Cardiac fibroblast (primary cell): ENCODE measurements around the gene RNF112.
A peak's percentile ranks its signal among the peaks of the same experiment; 100 is the strongest.

Source experiments
- DNase-seq, 2 donors: peaks; one replicate each; pipeline versions ENCODE4 v3.0.0 to v3.0.0-alpha.2; 2010; ENCODE audit warnings: low read depth in 2 of 2
- H3K4me3 ChIP-seq, 2 donors: replicated peaks in 1 of 2; 1 replicate in 1 of 2; 2 replicates in 1 of 2; pipeline ENCODE4 v1.5.1; 2011; ENCODE audit warnings: low read depth in 2 of 2, low read length in 2 of 2, mild to moderate bottlenecking in 2 of 2, moderate library complexity in 1 of 2
- TF ChIP-seq, protein P1 (sequence below): IDR thresholded peaks from one replicate; pipeline ENCODE4 v1.5.1; 2011; ENCODE audit warnings: low read depth, mild to moderate bottlenecking, low read length, inconsistent platforms

RNF112 gene

DNA sequence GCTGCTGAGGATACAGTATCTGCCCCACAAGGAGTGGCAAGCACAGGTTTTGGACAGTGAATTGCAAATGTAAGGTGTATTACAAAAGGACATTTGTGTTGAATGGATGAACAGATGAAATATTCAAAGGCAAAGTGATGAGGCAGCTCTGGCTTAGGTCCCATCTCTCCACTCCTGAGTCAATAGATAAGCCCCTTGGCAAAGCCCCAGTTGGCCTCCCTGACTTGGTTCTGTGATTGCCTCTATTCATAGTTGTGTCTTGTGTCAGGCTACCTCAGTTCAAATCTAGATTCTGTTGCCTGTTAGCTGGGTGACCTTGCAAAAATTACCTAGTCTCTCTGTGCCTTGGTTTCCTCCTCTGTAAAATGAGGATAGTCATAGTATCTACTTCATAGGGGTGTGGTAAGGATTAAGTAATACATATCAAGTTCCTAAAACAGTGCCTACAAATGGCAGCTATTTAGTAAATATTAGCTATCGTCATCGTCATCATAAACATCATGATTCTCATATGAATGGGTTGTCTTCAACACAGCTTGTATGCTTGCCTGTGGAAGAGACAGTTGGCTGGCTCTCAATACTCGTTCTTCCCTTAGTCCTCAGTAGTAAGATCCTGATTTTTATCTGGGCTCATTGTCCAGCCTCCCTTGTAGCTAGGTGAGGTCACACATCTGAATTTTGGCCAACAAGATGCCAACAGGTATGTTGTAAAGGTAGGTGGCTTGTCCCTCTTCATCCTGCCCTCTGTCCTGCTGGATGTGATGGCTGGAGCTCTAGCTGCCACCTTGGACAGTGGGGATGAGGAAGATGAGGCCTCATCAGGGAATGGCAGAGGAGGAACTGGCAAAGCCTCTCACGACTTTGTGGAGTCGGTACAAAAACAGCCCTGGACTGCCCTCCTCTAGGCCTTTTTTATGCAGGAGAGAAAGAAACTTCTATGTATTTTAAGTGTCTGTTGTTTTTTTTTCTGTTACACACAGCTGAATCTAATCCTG lies 21.9 kb upstream of the RNF112 start:
- no peak overlapping the region for H3K4me3 ChIP-seq
- DNase-seq = no peak
- TF ChIP-seq, protein P1, sequence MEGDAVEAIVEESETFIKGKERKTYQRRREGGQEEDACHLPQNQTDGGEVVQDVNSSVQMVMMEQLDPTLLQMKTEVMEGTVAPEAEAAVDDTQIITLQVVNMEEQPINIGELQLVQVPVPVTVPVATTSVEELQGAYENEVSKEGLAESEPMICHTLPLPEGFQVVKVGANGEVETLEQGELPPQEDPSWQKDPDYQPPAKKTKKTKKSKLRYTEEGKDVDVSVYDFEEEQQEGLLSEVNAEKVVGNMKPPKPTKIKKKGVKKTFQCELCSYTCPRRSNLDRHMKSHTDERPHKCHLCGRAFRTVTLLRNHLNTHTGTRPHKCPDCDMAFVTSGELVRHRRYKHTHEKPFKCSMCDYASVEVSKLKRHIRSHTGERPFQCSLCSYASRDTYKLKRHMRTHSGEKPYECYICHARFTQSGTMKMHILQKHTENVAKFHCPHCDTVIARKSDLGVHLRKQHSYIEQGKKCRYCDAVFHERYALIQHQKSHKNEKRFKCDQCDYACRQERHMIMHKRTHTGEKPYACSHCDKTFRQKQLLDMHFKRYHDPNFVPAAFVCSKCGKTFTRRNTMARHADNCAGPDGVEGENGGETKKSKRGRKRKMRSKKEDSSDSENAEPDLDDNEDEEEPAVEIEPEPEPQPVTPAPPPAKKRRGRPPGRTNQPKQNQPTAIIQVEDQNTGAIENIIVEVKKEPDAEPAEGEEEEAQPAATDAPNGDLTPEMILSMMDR = no peak

DNA sequence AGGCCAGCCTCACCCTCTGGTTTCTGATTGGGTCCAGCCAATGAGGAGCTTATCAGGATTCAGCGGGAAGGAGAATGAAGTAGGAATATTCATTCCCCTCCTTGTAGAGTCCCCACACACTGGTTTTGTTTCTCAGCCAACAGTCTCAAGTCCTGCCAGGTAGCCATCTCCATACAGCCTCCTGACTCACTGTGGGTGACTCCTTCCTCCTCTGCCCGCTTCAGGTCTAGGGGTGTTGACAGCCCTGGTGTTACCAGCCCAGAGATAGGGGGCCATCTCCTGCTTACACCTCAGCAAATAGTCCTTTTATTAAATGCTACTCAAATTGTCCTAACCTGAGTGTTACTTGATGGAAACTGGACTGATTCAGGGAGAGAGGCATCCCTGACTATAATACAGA lies 20.1 kb upstream of the RNF112 start:
- H3K4me3 ChIP-seq = no peak overlapping the region
- TF ChIP-seq, protein P1 = no peak
- no peak for DNase-seq

DNA sequence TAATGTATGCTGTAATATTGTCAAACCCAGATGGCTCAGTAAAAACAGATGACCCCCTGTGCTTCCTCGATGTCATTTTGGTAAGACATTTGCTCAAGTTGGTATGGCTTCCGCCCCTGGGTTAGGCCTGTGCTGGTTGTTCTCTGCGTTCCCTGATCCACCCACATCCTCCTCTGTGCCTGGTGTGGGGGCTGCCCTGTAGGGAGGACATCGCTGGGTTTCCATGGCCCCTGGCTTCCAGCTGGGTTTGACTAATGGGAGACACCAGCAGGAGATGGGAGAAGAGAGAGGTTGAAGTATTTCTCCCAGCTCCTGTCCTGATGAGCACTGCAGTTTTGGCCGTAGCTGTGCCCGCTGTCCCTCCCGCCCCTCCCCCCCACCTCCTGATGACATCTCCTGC lies 19.6 kb upstream of the RNF112 start:
- no peak for DNase-seq
- TF ChIP-seq, protein P1 = no peak

DNA sequence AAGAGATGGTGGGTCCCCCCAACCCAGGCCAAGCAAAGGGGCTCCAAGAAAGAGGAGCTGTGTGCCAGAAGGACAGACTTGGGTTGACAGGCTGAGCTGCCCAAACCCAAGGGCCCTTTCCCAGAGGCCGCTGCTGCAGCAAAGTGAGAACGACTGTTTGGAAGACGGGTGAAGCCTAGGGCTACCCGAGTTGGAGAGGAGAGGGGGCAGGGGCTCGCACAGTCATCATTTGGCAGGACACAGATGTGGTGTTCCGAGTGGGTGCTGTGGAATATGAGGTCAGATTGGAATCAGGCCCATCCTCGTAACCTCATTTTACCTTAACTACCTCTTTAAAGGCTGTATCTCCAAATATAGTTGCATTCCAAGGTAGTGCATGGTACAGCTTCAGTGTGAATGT lies 18.7 kb upstream of the RNF112 start:
- DNase-seq = no peak
- TF ChIP-seq, protein P1 = no peak
- H3K4me3 ChIP-seq = no peak overlapping the region

More for the DNA sequence above, 19.6 kb upstream of the RNF112 start:
- H3K4me3 ChIP-seq = no peak overlapping the region

DNA sequence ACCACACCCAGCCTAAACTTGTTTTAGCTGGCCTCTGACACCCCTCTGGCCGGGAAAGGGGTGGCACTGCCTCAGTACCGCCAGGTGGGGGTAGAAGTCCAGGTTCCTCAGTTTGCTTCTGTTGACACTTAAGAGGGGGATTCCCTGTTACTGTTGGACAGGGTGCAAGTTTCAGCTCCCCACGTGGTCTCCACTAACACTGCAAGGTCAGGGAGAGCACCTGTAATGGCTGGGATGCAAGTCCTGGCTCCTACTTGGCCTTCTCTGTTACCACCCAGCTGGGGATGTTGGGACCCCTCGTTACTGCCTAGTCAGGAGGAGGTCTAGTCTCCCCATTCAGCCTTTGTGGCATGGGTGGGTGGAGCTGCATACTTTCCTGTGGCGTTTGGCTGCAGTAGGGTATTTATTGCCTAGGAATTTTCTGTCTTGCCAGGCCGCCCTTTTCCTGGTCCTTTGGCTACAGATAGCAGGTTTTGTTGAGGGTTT lies 13.4 kb upstream of the RNF112 start:
- DNase-seq = no peak
- H3K4me3 ChIP-seq = no peak overlapping the region
- TF ChIP-seq, protein P1 = no peak

DNA sequence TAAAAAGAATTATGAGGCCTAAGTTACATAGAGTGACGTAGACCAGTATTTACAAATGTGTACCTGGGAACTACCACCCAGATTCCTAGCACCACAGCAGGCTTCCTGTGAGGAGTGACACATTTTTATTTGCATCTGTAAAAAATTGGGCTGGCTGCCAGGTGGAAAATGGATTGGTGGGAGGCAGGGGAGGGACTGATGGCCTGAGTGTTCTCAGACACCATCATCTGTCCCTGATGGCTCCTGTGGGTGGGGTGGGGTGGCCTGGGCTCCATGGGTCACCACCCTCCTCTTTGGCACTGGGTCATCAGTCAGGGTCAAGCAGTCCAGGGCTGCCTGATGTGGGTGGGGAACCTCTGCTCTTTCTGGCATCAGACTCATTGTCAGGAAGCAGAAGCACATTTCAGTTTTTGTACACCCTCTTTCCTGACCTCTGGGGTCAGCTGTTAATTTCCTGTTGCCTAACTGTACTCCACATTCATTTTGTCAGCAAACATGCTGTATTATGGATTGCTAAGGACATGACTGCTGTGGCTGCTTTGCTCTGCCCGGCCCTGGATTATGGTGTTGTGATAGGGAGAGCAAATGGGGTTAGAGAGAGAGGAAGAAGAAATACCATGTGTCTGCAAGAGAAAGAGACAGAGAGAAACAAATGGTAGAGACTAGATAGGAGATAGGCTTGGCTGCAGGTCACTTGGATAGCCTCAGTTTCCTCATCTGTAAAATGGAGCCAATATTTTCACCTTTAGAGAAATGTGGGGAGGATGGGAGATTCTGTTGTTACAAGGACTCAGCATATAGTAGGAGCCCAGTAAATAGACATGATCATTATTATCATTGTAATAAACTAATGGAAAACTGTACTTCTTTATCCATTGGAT lies 12.5 kb upstream of the RNF112 start:
- DNase-seq = peak; percentile 74 to 91
- TF ChIP-seq, protein P1 = no peak
- no peak overlapping the region for H3K4me3 ChIP-seq
